HG02884 (cell line): ENCODE measurements around the gene TANGO2.

Experiments used
- ATAC-seq: cut with Tn5 transposase; IDR thresholded peaks from one replicate; pipeline ENCODE4 v1.9.1; 2021; ENCODE audit warnings: mild to moderate bottlenecking, moderate library complexity; ENCODE audit not compliant: unreplicated experiment

The TANGO2 gene

DNA sequence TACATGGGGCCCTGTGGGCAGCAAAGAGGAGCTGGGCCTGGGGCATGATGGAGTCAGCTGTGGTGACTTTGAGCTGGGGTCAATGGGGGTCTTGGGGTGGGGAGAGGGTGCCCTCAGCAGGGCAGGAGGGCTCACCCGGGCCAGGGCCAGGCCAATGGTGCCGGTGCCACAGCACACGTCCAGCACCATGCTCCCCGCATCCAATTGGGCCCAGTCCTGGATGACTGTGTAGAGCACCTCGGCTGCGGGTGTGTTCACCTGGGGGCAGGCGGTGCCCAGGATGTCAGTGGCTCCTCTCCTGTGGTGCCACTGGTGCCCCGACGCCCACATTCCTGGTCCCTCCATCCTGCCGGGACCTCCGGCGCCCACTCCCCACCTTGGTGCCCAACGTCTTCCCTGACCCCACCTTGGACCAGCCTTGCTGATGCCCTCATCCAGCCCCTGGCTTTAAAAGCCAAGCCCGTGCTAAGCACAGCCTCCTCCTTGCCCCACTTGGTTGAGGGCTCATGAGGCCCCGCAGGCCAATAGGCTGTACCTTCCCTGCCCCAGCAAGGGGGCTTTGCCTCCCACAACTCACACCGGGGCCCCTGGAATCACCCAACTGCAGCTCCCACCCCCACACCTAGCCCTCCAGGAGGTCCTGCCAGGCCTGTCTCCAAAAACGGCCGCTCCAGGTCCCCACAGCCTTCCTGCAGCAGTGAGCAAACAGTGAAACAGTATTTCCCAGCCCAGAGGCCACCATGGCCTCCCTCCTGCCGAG is 92.8 kb downstream of the TANGO2 start:
- no peak for ATAC-seq

DNA sequence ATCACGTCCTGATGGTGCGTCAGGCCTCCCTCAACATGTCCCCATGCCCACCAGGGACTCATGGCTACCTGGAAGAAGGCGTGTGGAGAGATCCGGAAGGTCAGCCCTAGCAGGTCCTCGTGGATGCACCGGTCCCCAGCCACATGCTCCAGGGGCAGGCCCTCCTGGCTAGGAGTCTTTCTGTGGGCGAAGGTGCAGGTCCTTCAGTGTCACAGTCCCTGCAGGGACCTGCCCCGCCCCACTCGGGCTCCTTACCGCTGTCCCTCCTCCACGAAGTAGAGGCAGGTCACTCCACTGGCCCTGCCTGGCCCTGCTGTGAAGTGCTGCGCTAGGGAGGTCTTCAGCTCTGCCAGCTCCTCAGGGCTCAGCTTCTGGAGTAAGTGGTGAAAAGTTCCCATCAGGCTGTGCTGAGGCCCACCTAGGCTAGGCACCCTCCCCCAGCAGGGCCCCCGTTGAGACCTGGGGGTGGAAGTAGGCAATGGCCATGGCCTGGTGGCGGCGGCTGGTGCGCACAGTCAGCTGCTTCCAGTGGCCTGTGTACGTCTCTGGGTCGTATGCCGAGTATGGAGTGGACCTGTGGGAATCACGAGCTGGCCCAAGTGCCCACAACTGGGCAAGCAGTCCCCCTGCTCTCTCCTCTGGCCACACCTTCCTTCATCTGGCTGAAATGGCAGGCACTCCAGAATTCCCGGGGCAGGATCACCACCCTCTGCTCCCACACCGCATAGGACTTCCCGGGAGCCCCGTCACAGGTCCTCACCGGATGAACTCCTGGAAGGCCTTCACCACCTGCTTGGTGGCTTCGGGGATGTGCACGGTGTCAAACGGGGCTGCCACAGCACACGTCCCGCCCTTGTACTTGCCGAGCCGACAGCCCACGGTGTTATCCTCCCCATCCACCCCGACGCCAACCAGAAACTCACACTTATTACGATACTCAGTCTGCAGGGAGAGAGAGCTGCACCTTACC is 93.9 kb downstream of the TANGO2 start:
- ATAC-seq = no peak

GRCh38 chr22:20115691-20116375 is 94.9 kb downstream of the TANGO2 start, which contains the start of gene RANBP1:
Gene RANBP1, plus strand, starts transcription at chr22:20116104. Its CDS starts 81 bp downstream, at chr22:20116185.
- ATAC-seq = no peak

DNA sequence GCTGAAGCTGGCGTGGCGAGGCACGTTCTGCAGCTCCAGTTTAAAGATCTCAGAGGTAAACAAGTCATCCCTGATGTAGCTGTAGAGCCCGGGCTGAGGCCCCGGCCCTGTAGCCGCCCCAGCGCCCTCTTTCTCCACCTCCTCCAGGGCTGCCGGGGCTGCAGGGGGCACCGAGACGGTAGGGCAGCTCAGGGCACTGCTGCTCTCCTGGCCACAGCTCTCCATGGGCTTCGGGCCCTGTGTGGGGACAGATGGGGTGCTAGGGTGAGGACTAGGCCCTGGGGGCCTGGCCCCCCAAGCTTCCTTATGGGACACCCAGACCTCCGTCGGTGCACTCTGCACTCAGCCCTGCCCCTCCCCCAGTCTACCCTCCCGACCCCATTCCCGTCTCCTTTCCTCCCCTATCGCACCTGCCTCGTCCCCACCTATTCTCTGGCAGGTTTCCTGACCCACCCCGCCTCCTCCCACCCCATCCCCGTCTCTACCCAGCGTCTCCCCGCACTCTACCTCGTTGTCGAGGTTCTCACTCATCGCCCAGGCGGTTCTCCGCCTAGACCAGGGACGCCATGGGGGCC is 95.6 kb downstream of the TANGO2 start:
- ATAC-seq = no peak
